OCI-LY3 (cell line): ENCODE results near the gene CYP24A1.

Experiments
- H2AFZ ChIP-seq: fragments of 200-600, 300-600 bp; shearing (Covaris generic); 2 replicates; pipeline ENCODE4 v1.6.0; 2014; ENCODE audit warnings: antibody characterized with exemption, low read depth, low read length
- H3K27ac ChIP-seq: fragments of 200-600, 300-600 bp; sonication (generic); 2 replicates; pipeline ENCODE4 v1.5.1; 2014; ENCODE audit warnings: mild to moderate bottlenecking, low read length, moderate library complexity, mixed read lengths
- H3K27me3 ChIP-seq: fragments of 200-600, 300-600 bp; sonication (generic); 2 replicates; pipeline ENCODE4 v1.6.1; 2014; ENCODE audit warnings: low read depth, low read length, mixed read lengths
- H3K36me3 ChIP-seq: fragments of 200-600, 300-600 bp; sonication (generic); replicated peaks from 2 replicates; pipeline ENCODE3; 2014; ENCODE audit warnings: low read depth, low read length, mixed read lengths
- H3K4me1 ChIP-seq: fragments of 300-600, 200-600 bp; sonication (generic); 2 replicates; pipeline ENCODE4 v1.6.1; 2014; ENCODE audit warnings: low read length, mixed read lengths
- H3K4me2 ChIP-seq: fragments of 200-600, 300-600 bp; sonication (generic); 2 replicates; pipeline ENCODE4 v1.6.1; 2014; ENCODE audit warnings: low read length, mixed read lengths
- H3K4me3 ChIP-seq: fragments of 300-600, 200-600 bp; sonication (generic); 2 replicates; pipeline ENCODE4 v1.5.1; 2014; ENCODE audit warnings: antibody characterized with exemption, mild to moderate bottlenecking, low read length, moderate library complexity
- H3K79me2 ChIP-seq: fragments of 300-600, 200-600 bp; shearing (Covaris generic); 2 replicates; pipeline ENCODE4 v1.6.1; 2014; ENCODE audit warnings: mild to moderate bottlenecking, low read length, mixed read lengths
- H3K9ac ChIP-seq: fragments of 300-600, 200-600 bp; shearing (Covaris generic); 2 replicates; pipeline ENCODE4 v1.6.0; 2014; ENCODE audit warnings: mild to moderate bottlenecking, low read length, moderate library complexity
- H3K9me3 ChIP-seq: fragments of 200-600, 300-600 bp; shearing (Covaris generic); 2 replicates; pipeline ENCODE4 v1.6.1; 2014; ENCODE audit warnings: low read length, mixed read lengths; ENCODE audit not compliant: insufficient read depth
- H4K20me1 ChIP-seq: fragments of 200-600, 300-600 bp; sonication (generic); 2 replicates; pipeline ENCODE4 v1.6.1; 2016; ENCODE audit warnings: low read length, mixed read lengths; ENCODE audit not compliant: insufficient read depth
- CTCF ChIP-seq: fragments of 200-600, 300-600 bp; sonication (generic); IDR thresholded peaks from 2 replicates; pipeline ENCODE4 v1.5.1; 2014; ENCODE audit warnings: antibody characterized with exemption, low read length, low read depth
- EZH2phosphoT487 ChIP-seq: fragments of 200-600 bp; shearing (Covaris generic); IDR thresholded peaks from 2 replicates; pipeline ENCODE4 v1.6.1; 2018; ENCODE audit warnings: antibody characterized with exemption, mixed run types, low read depth

Gene CYP24A1

GRCh38 chr20:54161821-54162149, 12.0 kb downstream of the CYP24A1 start:
- no peaks in the 10 kb centered on the region for H3K9me3 ChIP-seq
- H3K4me1 ChIP-seq: no peaks in the 10 kb centered on the region
- H3K9ac ChIP-seq: no peak overlapping the region
- H3K27ac ChIP-seq: no peak overlapping the region
- H3K4me2 ChIP-seq: no peak overlapping the region
- TF ChIP-seq CTCF (no peak), EZH2phosphoT487 (no peak)
- no peaks in the 10 kb centered on the region for H3K79me2 ChIP-seq
- H3K36me3 ChIP-seq: no peaks in the 10 kb centered on the region
- peaks cover 31% of the 10 kb centered on the region for H3K27me3 ChIP-seq
- no peak overlapping the region for H3K4me3 ChIP-seq
- H2AFZ ChIP-seq: no peak overlapping the region
- no peaks in the 10 kb centered on the region for H4K20me1 ChIP-seq

- TF ChIP-seq EZH2phosphoT487 (no peak), CTCF (no peak)
- Histone ChIP-seq H3K4me1 (no peaks in the 10 kb centered on the region), H3K9me3 (no peaks in the 10 kb centered on the region), H4K20me1 (no peaks in the 10 kb centered on the region), H3K36me3 (no peaks in the 10 kb centered on the region), H2AFZ (no peak overlapping the region), H3K27me3 (peaks cover 31% of the 10 kb centered on the region), H3K27ac (no peak overlapping the region), H3K4me2 (no peak overlapping the region), H3K79me2 (no peaks in the 10 kb centered on the region), H3K4me3 (no peak overlapping the region), H3K9ac (no peak overlapping the region)
Observed at GRCh38 chr20:54161008-54161820, 12.6 kb downstream of the CYP24A1 start.

DNA sequence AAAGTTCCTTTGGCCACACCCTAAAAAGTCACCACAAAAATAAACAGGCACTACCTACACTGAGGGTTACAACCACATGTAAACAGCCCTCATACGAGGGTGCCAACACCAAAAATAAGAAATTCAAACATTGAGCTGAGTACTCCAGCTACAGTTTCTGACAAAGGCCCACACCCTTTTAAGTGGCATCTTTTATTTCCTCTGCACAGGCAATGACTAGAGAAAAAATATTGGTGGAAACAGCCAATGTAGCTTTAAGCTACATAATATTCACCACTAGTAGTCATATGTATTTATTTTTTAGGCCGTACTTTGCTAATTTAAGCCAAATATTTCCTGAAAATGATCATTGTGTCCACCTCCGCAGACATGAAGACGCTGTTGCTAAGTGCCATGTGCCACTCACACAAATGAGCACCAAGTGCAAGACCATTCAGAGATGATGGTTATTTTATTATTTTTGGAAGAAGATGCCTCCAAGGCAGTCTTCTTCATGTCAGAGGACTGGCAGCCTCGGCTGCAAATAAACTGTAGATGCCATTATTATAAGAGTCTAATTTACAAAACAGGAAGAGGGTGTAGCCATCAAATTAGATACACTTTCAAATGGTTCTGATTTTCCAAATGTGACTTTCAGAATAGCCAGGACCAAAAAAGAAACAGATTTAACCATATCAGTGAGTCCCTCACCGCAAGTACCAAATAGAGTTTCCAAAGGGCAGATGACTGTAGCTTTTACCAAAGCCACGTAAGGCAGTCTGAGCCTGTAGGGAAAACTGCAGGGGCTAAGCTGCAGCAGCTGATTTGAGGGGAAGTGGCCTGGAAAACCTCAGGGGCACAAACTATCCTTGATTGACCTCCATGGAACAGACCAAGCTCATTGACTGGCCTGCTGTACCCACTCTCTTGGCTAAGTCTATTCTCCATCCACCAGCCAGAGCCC, 13.4 kb downstream of the CYP24A1 start:
- no peaks in the 10 kb centered on the region for H3K4me1 ChIP-seq
- H2AFZ ChIP-seq: no peak overlapping the region
- no peak overlapping the region for H3K9ac ChIP-seq
- no peak overlapping the region for H3K4me3 ChIP-seq
- H4K20me1 ChIP-seq: no peaks in the 10 kb centered on the region
- H3K79me2 ChIP-seq: no peaks in the 10 kb centered on the region
- no peaks in the 10 kb centered on the region for H3K36me3 ChIP-seq
- H3K27me3 ChIP-seq: peaks cover 24% of the 10 kb centered on the region
- no peaks in the 10 kb centered on the region for H3K9me3 ChIP-seq
- H3K4me2 ChIP-seq: no peak overlapping the region
- TF ChIP-seq EZH2phosphoT487: no peak
- TF ChIP-seq CTCF: no peak
- no peak overlapping the region for H3K27ac ChIP-seq

- Histone ChIP-seq H4K20me1 (no peaks in the 10 kb centered on the region), H3K9me3 (no peaks in the 10 kb centered on the region), H3K4me1 (no peaks in the 10 kb centered on the region), H3K27ac (no peak overlapping the region), H3K4me2 (no peak overlapping the region), H3K27me3 (peaks cover 24% of the 10 kb centered on the region), H3K79me2 (no peaks in the 10 kb centered on the region), H2AFZ (no peak overlapping the region), H3K4me3 (no peak overlapping the region), H3K9ac (no peak overlapping the region), H3K36me3 (no peaks in the 10 kb centered on the region)
- TF ChIP-seq CTCF (no peak), EZH2phosphoT487 (no peak)
Observed at GRCh38 chr20:54158856-54159418, 14.8 kb downstream of the CYP24A1 start.
